ENCODE data around the gene NRG2.

NRG2 gene

DNA sequence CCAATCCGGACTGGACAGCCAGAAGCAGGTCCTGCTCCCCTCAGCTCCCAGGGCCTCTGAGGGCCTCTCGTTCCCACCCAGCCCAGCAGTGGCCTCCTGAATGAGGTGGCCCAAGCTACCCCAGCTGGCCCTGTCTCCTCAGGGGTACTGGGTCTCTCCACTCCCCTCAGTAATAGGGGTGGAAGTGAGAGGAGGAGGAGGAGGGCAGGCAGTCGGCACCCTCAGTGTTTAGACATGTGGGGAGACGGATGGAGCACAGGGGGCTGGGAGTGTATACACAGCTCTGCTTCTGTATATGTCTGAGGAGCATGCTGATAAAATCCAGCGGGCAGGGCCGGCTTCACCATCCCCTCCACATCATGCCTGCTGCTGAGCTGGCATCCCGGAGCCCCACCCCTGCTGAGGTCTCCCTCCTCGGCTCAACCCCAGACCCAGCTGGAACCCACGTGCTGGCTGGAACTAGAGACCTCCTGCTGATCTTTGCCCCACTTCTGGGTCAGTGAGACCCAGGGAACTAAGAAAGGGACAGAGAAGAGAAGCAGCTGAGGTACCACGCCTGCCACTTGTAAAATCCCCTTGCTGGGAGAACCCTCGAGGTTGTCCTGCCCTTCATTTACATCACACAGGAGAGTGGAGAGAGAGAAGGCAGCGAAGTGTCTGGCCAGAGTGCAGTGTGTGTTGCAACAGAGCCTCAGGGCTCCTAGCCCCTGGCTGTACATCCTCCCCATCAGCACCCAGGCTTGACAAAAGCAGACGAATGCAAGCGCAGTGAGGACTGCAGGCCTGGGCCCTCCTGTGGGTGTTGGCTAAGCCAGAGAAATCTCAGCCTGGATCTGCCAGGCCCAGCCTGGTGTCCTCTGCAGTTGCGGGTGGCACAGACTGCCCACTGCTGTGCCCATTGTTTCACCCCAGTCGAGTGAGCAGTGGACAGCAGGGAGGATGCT lies 170.0 kb downstream of the NRG2 start:
- DNase-seq: no peak

DNA sequence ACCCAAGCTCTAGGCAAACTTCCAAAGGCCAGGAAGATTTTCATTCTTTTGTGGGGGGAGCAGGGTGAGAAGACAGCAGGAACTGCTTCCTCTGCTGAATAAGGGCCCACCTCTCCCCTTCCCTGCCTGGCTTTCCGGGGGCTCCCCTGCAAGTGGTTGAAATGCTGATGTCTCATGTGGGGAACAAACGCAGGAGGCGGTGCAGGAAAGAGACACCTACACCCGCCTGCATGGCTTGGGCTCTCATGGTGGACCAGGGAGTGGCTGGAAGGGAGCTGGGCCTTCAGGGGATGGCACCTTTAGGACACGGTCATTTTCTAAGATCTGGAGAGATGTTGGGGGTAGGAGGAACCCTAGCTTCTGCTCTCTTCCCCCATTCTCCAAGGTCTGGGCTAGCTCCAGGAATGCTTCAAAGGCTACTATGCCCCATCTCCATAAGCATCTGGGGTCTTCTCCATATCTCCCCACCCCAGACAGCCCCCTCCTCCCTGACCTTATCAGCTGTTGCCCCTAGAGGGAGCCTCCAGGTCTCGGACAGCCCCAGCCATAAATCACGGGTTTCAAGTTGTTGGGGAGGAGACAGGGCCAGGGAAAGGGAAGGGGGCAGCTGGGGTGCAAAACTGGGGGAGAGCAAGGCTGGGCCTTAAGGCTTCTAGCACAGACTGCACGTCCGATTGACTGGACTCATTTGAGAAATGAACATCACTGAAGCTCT lies 170.9 kb downstream of the NRG2 start:
- no peak for DNase-seq

DNA sequence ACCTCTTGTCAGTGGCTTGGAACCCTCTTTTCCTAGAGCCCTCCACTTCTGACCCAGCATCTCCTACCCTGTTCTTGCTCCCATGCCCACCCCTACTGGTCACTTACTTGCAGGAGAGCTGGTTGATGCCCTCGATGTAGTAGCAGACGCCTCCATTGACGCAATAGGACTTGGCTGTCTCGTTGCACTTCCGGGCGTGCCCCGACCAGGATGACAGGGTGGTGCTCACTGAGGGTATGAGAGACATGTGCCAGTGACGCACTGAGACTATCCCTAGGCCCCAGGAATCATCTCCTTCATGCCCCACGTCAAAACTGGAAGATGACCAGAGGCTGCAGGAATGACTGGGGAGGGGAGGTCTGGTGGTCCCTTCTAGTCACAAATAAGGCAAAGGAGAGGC lies 171.5 kb downstream of the NRG2 start:
- DNase-seq: no peak

DNA sequence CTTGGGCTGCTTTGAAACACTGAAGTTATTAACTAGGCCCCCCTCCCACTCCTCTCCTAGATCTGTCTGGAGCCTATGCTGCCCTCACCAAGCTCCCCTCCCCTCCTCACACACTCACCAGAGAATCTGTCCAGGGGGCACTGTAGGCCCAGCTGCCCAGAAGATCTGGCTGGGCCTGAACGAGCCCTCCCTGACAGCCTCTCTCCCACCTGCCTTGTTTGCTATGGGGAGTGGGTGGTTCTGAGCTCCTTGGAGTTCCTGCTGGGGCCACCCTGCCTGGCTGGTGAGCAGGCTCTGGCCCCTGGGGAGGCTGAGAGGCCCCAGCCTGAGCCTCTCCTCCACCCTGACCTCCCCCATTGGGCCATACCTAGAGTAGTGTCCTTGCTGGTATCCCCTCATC lies 172.4 kb downstream of the NRG2 start:
- DNase-seq: no peak

DNA sequence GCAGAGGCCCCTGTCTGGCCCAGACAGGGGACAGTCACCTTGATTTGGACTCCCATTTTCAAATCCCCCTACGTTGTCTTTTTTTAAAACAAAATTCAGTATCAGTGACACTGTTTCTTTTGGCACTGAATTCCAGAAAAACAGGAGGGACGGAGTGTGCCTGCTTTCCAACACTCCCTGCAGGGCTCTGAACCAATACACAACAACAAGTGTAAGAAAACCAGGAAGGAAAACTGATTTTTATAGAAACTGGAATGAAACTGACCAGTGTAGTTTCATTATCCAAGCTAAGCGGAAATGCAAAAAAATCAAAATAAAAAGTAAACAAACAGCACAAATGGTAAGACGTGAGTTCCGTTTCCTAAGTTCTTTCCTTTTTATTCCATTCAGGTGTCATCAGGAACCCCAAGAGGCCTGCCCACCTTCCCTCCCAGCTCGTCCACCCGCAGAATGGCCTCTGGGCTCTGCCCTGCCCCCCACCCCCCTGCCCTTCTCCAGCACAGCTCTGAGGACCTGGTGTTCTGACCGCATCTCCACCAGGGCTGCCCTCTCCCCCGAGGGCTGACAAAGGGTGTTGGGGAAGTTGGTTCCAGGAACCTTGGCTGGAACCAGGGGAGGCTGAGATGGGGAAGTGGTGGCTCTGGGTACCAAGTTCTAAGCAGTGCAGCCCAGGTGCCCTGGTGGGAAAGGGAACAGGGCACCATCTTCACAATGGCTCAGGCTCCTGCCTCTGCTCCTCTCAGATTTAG lies 173.9 kb downstream of the NRG2 start:
- no peak for DNase-seq

DNA sequence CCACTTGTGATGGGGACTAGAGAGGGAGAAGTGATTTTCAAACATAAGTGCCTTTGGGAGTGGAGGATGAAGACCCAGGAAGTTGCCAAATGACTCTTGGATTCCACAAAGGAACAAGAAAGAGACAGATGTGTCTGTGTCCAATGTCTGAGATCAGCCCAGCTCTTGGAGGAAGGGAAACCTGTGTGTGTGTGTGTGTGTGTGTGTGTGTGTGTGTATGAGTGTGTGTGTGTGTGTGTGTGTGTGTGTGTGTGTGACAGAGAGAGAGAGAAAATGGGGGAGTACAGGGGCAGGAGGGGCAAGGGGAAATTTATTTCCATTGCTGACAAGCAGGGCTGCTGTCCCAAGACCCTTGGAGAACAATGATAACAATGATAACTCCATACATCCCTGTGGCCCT lies 175.5 kb downstream of the NRG2 start:
- DNase-seq: no peak

DNA sequence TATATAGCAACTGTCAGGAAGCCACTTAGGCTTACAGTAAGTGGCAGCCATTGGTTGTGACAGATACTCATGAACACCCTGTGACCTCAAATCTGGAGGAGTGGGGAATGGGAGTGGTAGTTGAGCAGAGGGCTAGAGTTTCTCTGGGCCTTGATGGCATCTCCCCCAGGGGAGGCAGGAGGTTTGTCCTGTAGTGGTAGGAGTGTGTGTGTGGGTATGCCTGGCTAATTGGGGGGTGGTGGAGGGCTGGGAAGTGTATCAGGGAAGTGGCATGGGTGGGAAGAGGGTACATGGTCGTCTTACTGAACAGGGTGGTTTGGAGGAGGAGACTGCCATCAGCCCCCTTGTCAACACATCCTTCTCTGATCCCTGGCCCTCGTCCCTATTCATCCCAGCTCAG lies 176.0 kb downstream of the NRG2 start:
- DNase-seq: no peak

DNA sequence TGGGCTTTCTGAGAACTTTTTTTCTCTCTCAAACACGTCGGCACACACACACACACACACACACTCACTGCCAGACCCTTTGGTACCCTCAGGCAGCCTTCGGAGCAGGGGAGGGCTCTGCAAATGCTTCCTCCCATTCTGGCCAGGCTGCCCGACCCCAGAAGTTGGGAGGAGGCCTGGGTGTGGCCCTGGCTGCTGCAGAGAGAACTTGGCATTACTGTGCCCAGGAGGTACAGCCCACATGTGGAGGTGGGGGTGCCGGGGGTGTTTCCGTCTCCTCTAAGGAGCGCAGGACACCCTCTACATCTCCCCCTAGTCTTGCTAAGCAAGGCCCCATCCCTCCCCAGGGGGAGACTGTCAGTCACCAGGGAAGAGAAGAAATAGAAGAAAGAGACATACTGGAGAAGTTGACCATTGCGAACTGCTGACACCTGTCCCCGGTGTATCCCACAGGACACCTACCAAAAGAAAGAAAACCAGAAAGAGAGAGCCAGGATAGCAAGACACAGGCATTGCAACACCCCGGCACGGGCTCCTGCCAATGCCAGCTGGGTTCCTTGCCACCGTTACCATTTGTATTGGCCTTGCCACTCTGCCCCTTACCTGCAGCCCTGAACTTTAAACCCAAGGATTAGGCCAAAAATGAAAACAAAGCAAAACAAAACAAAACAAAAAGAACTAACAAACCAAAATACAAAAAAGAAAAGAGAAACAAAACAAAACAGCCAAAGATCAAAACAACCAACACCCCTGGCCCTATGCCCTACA lies 178.2 kb downstream of the NRG2 start:
- no peak for DNase-seq

DNA sequence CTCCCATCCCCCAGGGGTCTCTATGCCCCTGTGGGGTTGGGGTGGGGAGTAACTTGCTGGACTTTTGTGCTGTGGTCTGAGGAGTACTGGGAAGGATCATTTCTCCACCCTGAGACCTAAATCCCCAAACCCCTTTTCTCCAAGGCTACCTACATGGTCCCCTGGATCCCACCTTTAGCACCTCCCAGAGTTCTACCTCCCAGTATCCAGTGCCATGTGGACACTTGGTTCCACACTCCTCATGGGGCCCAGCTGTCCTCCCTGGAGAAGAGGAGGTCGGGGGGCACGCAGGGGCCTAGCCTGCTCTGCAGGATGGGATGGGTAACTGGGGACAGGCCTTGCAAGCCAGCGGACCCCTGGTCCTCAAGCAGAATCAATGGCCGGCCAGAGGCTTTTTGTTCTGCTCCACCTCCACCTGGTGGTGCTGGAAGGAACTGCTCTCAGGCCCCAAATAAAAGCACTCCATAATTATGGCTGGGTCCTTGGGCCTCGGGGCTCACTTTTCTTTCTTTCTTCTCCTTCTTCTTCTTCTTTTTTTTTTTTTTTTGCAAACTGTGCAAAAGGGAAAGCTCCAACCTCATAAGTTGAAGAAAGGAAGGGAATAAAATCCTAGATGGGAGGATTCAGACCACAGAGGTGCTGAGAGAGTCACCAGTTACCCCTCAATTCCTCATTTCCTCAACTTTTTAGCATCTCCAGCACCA lies 179.1 kb downstream of the NRG2 start:
- DNase-seq: peak; percentile 3

DNA sequence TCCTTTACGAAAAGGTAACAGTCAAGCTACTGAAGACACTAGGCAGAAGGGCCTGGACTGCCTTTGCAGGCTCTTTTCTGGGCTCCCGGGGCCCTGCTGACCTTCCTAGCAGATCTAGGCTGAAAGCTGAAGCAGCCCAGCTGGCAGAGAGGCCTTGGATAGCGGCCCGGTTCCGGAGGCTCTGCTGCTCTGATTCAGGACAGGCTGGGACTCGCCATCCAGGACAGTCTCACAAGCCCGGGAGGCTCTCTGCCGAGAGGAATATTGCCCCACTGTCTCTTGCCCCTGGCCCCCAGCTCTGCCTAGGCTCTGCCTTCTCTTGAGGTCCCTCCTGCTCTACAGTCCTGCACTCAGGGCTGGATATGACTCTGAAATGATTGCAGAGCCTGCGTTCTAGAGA lies 179.7 kb downstream of the NRG2 start:
- DNase-seq: no peak

DNA sequence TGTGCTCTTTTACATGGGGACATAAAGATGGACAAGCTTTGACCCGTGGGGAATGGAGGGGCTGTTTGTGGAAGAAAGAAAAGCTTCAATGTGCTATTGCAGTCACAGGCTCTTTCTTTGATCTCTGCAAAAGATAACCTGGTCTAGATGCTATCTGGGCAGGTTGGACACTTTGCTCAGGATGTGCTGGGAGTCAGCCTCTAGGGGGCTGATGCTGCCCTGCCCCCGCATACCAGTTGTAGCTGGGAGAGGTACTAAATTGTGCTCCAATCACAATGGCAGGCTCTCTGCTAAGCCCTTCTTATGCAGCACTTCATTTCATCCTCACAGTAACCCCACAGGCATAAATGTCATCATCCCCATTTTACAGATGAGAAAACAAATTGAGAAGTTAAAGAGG lies 180.3 kb downstream of the NRG2 start:
- no peak for DNase-seq

DNA sequence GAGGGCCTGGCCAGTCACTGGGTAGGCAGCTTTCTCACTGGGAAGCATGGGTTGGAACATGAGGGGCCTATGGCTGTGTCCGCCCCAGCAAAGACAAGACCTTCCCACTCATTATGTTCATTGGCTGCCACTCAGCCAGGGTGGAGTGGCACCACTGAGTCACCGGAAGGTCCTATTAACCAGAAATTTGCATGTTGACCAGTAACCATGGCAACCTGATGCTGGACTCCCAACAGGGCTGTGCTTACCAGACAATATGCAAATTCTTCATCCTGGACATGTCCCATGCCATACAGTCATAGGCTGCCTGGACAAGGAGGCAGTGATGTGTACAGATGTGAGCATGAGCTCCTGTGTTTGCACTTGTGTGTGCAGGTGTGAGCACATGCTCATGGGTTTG lies 180.8 kb downstream of the NRG2 start:
- DNase-seq: no peak

DNA sequence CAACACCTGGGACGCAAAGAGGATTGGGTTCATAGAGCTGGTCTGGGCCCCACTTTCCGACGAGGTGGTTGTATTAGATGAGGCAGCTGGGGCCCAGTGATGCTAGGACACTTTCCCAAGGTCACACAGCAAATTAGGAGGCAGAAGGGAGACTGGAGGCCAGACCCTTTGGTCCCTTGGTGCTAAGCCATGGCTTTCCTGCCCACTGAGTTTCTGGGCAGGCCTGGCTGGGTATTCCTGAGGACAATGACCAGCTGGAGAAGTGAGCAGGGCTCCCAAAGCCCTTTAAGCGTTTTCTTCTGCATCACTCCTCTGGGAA lies 181.3 kb downstream of the NRG2 start:
- no peak for DNase-seq

DNA sequence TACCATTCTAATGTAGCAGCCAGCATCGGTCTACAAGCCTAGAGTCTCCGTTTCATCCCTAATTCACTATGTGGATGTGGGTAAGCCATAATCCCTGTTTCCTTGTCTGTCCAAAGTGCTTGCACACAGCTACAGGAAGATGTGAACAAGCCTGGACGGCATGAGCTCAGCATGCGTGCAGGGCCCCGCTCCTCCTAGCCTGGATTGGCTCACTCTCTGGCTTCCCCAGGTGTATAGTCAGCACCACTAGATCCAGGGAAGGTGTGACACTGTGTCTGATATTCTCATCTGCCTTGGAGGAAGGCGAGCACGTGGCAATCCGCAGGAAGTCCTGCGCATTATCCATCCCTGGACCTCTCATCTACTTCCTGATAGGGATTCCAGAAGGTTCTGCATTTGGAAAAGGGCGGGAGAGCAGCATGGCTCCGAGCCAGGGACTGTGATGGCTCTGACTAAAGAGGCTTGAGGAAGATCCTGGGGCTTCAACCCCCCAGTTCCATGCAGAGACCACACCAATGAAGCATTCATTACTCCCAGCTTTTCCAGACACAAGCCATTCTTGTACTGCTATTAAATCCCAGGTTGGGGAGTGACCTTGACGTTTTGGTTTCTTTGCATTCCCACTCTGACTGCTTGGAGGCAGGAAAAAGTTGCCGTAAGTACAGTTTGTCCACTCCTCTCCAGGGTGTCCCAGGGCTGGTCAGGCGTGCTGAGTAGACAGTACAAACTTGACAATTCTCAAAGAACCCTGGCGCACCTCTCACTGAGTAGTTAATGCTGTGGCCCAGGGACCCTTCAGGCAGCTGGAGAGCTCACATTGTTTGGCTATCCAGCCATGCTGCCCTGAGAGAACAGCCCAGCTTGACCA lies 181.8 kb downstream of the NRG2 start:
- DNase-seq: no peak

DNA sequence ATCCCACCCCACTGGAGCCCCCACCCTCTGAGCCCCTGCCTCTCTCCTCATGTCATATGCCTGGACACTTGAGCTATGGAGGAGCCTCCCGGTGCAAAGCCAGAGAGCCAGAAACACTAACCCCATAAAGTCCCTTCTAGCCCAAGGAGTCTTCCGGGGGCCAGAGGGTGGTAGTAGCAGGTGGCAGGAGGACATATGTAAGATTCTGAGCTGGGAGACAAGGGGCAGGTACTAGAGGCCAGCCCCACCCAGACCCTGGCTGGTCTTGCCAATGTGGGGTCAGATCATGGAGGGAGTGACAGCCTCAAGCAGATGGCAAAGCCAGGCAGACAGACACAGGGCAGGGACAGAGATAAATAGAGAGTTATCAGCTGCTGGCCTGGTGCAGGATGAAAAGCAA lies 184.1 kb downstream of the NRG2 start:
- no peak for DNase-seq

DNA sequence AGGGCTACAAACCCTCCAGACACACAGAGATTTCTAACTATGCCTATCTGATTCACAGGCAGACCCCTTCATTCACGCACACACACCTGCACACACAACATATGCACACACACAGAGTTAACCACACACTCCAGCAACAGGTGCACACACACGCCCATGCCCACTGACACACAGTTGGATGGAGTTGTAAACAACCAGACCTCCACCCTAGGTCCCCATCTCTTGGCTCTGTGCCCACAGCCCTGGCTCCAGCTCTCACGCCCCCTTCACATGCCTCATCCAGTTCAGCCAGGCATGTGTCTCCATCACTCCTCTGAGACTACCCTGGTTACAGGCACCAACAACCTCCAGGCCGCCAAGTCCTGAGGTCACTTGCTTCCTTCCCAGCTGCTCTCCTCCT lies 186.4 kb downstream of the NRG2 start:
- DNase-seq: no peak

DNA sequence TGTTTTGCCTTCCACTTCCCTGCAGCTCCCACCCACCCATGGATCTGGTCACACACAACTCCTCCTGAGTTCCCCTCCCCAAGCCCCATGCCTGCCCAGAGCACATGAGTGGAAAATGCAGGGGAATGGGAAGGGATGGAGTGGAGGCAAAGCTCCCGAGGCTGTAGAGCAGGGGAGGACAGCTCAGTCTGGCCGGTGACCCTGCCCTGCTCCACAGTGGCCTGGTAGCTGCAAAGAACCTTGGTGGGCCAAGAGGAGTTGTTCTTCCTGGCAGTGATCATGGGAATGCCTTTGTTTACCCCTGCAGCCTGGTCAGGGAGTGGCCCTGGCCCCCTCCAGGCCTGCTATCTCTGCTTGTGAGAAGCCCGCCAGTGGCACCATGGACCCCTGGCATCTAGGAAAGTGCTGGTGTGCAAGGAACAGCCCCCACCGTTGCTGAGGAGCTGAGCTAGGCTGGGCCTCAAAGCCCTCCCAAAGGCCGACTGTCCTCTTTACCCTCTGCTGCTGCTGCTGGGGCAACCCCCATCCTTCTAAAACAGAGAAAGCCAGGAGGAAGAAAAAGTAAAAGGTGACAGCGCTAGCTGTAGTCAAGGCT lies 187.1 kb downstream of the NRG2 start:
- DNase-seq: no peak

DNA sequence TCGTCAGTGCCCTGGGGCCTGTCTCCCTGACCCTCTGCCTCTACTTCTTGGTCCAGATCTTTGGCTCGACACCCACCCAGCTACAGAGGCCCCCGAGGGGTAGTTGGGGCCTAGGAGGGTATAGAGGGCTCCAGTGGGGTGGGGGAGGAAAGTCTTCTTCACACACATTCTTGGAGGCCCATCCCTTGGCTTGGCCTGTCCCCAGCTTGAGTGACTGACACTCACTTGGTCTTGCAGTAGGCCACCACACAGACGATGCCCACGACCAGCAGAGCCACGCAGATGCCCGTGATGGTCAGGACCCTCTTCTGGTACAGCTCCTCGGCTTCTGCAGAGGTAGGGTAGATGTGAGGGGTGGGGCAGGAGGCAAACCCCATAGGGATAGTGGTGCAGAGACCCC lies 187.6 kb downstream of the NRG2 start:
- no peak for DNase-seq

DNA sequence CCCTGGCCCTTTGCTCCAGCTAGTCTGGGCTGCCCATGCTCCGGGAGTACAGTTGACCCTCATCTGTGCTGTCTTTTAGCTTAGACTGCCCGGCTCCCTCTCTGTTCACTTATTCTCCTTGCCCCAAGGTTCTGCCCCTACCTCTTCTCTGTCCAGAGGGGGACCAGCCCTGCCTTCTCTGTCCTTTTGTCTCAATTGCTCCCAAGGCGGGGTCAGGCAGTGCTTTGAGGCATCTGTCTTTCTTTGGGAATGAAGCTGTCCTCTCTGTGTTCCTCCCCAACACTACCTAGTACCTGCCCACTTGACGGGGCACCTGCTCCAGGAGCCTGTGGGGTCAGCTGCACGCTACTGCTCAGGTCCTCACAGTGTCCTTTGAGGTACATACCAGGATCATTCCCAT lies 188.1 kb downstream of the NRG2 start:
- DNase-seq: no peak

DNA sequence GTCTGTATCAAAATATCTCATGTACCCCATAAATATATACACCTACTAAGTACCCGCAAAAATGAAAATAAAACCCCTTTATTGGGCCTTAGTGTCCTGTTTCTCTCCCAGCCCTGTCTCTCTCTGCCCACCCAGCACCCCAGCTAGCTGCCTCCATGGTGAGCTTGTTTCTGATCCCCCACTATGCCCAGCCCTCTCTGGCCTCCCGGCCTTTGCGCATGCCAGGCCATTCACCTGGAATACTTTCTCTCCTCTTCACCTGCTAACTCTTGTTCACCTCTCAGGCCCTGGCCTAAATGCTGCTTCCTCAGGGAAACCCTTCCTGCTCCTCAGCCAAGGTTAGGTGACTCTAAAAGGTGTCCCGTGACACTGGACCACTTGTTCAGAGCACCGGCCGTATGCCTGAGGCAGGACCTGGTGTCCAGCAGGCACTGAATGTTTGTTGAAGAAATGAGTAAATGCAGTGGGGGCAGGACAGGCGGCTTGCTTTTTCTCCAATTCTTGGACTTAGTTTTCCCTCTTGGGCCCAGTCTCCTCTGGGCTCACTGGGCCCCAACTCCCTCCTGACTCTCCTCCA lies 189.0 kb downstream of the NRG2 start:
- DNase-seq: no peak

DNA sequence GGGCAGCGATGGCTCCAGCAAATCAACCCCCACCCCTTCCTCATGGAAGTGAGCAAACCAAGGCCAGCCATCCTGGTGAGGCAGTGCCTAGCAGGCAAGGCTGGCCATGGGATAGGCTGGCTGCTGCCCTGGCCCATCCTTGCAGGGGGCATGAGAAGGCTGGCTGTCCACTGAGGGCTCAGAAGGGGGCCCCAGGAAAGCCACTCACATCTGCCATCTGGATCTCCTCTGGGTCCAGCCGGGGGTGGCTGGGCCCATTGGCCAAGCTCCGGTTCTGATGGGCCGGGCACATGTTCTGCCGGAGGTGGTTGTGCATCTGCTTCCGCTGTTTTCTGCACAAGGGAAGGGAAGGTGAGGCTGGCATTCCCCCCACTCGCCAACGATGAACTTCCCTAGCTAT lies 190.4 kb downstream of the NRG2 start:
- DNase-seq: no peak
